Liver (tissue), 9 donors: Measurements from ENCODE around the gene ACSF2. TPM values are rescaled to one million over a fixed set of nuclear protein-coding genes. Genes with fewer than 3 reads are reported as not detected.

ENCODE experiments used
- DNase-seq: peaks from one replicate; pipeline ENCODE4 v3.0.0-alpha.2; 2017; ENCODE audit warnings: low spot score
- H3K27ac ChIP-seq, 2 donors: one replicate each; pipeline ENCODE4 v1.7.0; 2013; ENCODE audit warnings: inconsistent platforms in 2 of 2, low read length in 2 of 2, control low read depth in 1 of 2, low read depth in 1 of 2, mild to moderate bottlenecking in 1 of 2
- H3K27me3 ChIP-seq, 4 donors: one replicate each; pipeline versions ENCODE4 v1.6.1 to v1.7.0; 2013; ENCODE audit warnings: low read length in 3 of 4, inconsistent platforms in 1 of 4, mild to moderate bottlenecking in 1 of 4, moderate library complexity in 1 of 4; ENCODE audit not compliant: control insufficient read depth in 4 of 4, insufficient read depth in 4 of 4
- H3K36me3 ChIP-seq, 4 donors: one replicate each; pipeline versions ENCODE4 v1.6.1 to v1.7.0; 2013; ENCODE audit warnings: low read length in 3 of 4, mild to moderate bottlenecking in 3 of 4, low read depth in 1 of 4, moderate library complexity in 1 of 4; ENCODE audit not compliant: control insufficient read depth in 4 of 4, insufficient read depth in 3 of 4
- H3K4me1 ChIP-seq, 4 donors: one replicate each; pipeline versions ENCODE4 v1.6.1 to v1.7.0; 2013; ENCODE audit warnings: low read length in 3 of 4, mild to moderate bottlenecking in 3 of 4, moderate library complexity in 1 of 4; ENCODE audit not compliant: control insufficient read depth in 4 of 4, insufficient read depth in 4 of 4
- H3K4me3 ChIP-seq, 3 donors: one replicate each; pipeline versions ENCODE4 v1.6.1 to v1.7.0; 2013; ENCODE audit warnings: low read length in 3 of 3, control low read depth in 1 of 3, low read depth in 1 of 3, mild to moderate bottlenecking in 1 of 3
- H3K9ac ChIP-seq, 2 donors: one replicate each; pipeline ENCODE4 v1.7.0; 2013; ENCODE audit warnings: low read length in 2 of 2, mild to moderate bottlenecking in 2 of 2, moderate library complexity in 2 of 2, control low read depth in 1 of 2, low read depth in 1 of 2
- H3K9me3 ChIP-seq, 4 donors: one replicate each; pipeline versions ENCODE4 v1.6.1 to v1.7.0; 2013; ENCODE audit warnings: low read length in 3 of 4; ENCODE audit not compliant: control insufficient read depth in 4 of 4
- EGR1 ChIP-seq, 2 donors: IDR thresholded peaks; 2 replicates each; pipeline ENCODE4 v1.6.1; 2016 to 2018; ENCODE audit warnings: antibody characterized with exemption in 2 of 2, low read depth in 2 of 2
- FOXA1 ChIP-seq: IDR thresholded peaks from 2 replicates; pipeline ENCODE4 v1.6.1; 2016; ENCODE audit warnings: antibody characterized with exemption
- GABPA ChIP-seq, 2 donors: IDR thresholded peaks in 1 of 2; conservative IDR thresholded peaks in 1 of 2; 2 replicates each; pipeline ENCODE4 v1.6.1; 2016; ENCODE audit warnings: antibody characterized with exemption in 2 of 2, mild to moderate bottlenecking in 1 of 2, moderate library complexity in 1 of 2
- HNF4A ChIP-seq, 2 donors: conservative IDR thresholded peaks; 2 replicates each; pipeline ENCODE4 v1.6.1; 2016; ENCODE audit warnings: antibody characterized with exemption in 2 of 2, mild to moderate bottlenecking in 2 of 2
- HNF4G ChIP-seq: IDR thresholded peaks from 2 replicates; pipeline ENCODE4 v1.6.1; 2016; ENCODE audit warnings: antibody characterized with exemption
- JUND ChIP-seq, 2 donors: IDR thresholded peaks; 2 replicates each; pipeline ENCODE4 v1.6.1; 2016; ENCODE audit warnings: antibody characterized with exemption in 2 of 2
- NR2F2 ChIP-seq: IDR thresholded peaks from 2 replicates; pipeline ENCODE4 v1.6.1; 2016; ENCODE audit warnings: antibody characterized with exemption
- RAD21 ChIP-seq, 2 donors: IDR thresholded peaks; 2 replicates each; pipeline ENCODE4 v1.6.1; 2016; ENCODE audit warnings: antibody characterized with exemption in 2 of 2, mild to moderate bottlenecking in 2 of 2
- RXRA ChIP-seq, 2 donors: IDR thresholded peaks; 2 replicates each; pipeline ENCODE4 v1.6.1; 2017 to 2018; ENCODE audit warnings: antibody characterized with exemption in 2 of 2, mild to moderate bottlenecking in 1 of 2
- TAF1 ChIP-seq: conservative IDR thresholded peaks from 2 replicates; pipeline ENCODE4 v1.6.1; 2016; ENCODE audit warnings: antibody characterized with exemption, mild to moderate bottlenecking
- YY1 ChIP-seq: IDR thresholded peaks from 2 replicates; pipeline ENCODE4 v1.6.1; 2016; ENCODE audit warnings: antibody characterized with exemption, mild to moderate bottlenecking
- WGBS: extraction: QIAGEN DNeasy Blood & Tissue Kit; methylation state at CpG from one replicate; pipeline ENCODE4 v1.1.7; 2013; 5-methylcytosine and 5-hydroxymethylcytosine counted together
- polyA plus RNA-seq, 2 donors: library from polyadenylated mRNA; stranded (reverse) in 1 of 2; unstranded in 1 of 2; fragments of 200-250 nt in 1 of 2; fragments of >200 nt in 1 of 2; fragmentation: Nextera tagmentation in 1 of 2; extraction: Ambion mirVana in 1 of 2; gene quantifications; one replicate each; pipeline versions ENCODE4 v1.2.1 to v1.2.3, GENCODE V29; 2013 to 2015
- total RNA-seq, 2 donors: library from RNA; depleted of rRNA; stranded (reverse); fragments of >200 nt; gene quantifications; one replicate each; pipeline ENCODE4 v1.2.3, GENCODE V29; 2014
- TF ChIP-seq, protein P1 (sequence below): IDR thresholded peaks from 2 replicates; pipeline ENCODE4 v1.6.1; 2016; ENCODE audit warnings: antibody characterized with exemption, mild to moderate bottlenecking
- TF ChIP-seq, protein P2 (sequence below): IDR thresholded peaks from 2 replicates; pipeline ENCODE4 v1.6.1; 2016; ENCODE audit warnings: antibody characterized with exemption
- TF ChIP-seq, protein P3 (sequence below): fragments of 150-350 bp; IDR thresholded peaks from 2 replicates; pipeline ENCODE4 v1.5.1; 2017; ENCODE audit warnings: improper control_type of control experiment, low read depth, low read length; ENCODE audit not compliant: missing input control
- TF ChIP-seq, protein P4 (sequence below): IDR thresholded peaks from 2 replicates; pipeline ENCODE4 v1.6.1; 2016; ENCODE audit warnings: antibody characterized with exemption
- donor health status: healthy.
- donor health status: healthy.
- donor health status: healthy.
- donor health status: healthy.
- donor health status: healthy.

ACSF2 gene
- total and polyA plus RNA-seq, 4 donors = 18.9 to 34.3 (median 21.1) TPM

DNA sequence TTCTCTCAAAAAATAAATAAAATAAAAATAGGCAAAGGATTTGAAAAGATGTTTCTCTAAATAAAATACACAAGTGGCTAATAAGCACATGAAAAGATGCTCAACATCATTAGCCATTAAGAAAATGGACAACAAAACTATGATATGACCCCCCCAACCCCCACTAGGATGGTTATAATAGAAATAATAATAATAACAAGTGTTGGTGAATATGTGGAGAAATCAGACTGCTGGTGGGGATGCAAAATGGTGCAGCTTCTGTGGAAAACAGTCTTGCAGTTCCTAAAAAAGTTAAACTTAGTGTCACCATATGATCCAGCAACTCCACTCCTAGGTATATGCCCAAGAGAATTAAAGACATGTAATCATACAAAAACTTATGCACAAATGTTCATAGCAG lies 73.3 kb downstream of the ACSF2 start:
- Histone ChIP-seq H3K36me3 (no peaks in the 10 kb centered on the region), H3K4me3 (no peak overlapping the region), H3K27me3 (no peaks in the 10 kb centered on the region), H3K9ac (no peak overlapping the region), H3K9me3 (no peaks in the 10 kb centered on the region), H3K27ac (no peak overlapping the region), H3K4me1 (no peaks in the 10 kb centered on the region)
- TF ChIP-seq, protein P1, sequence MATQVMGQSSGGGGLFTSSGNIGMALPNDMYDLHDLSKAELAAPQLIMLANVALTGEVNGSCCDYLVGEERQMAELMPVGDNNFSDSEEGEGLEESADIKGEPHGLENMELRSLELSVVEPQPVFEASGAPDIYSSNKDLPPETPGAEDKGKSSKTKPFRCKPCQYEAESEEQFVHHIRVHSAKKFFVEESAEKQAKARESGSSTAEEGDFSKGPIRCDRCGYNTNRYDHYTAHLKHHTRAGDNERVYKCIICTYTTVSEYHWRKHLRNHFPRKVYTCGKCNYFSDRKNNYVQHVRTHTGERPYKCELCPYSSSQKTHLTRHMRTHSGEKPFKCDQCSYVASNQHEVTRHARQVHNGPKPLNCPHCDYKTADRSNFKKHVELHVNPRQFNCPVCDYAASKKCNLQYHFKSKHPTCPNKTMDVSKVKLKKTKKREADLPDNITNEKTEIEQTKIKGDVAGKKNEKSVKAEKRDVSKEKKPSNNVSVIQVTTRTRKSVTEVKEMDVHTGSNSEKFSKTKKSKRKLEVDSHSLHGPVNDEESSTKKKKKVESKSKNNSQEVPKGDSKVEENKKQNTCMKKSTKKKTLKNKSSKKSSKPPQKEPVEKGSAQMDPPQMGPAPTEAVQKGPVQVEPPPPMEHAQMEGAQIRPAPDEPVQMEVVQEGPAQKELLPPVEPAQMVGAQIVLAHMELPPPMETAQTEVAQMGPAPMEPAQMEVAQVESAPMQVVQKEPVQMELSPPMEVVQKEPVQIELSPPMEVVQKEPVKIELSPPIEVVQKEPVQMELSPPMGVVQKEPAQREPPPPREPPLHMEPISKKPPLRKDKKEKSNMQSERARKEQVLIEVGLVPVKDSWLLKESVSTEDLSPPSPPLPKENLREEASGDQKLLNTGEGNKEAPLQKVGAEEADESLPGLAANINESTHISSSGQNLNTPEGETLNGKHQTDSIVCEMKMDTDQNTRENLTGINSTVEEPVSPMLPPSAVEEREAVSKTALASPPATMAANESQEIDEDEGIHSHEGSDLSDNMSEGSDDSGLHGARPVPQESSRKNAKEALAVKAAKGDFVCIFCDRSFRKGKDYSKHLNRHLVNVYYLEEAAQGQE = no peak
- TF ChIP-seq GABPA (IDR thresholded peaks at IDR 0.05 in 1 of 2, conservative IDR thresholded peaks at IDR 0.05 in 1 of 2) = no peak
- TF ChIP-seq, protein P2, sequence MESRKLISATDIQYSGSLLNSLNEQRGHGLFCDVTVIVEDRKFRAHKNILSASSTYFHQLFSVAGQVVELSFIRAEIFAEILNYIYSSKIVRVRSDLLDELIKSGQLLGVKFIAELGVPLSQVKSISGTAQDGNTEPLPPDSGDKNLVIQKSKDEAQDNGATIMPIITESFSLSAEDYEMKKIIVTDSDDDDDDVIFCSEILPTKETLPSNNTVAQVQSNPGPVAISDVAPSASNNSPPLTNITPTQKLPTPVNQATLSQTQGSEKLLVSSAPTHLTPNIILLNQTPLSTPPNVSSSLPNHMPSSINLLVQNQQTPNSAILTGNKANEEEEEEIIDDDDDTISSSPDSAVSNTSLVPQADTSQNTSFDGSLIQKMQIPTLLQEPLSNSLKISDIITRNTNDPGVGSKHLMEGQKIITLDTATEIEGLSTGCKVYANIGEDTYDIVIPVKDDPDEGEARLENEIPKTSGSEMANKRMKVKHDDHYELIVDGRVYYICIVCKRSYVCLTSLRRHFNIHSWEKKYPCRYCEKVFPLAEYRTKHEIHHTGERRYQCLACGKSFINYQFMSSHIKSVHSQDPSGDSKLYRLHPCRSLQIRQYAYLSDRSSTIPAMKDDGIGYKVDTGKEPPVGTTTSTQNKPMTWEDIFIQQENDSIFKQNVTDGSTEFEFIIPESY = no peak
- no peak for TF ChIP-seq EGR1 (IDR thresholded peaks at IDR 0.05; ENCODE audit: low read depth in 2 of 2)
- no peak for TF ChIP-seq HNF4A (conservative IDR thresholded peaks at IDR 0.05)
- TF ChIP-seq, protein P3, sequence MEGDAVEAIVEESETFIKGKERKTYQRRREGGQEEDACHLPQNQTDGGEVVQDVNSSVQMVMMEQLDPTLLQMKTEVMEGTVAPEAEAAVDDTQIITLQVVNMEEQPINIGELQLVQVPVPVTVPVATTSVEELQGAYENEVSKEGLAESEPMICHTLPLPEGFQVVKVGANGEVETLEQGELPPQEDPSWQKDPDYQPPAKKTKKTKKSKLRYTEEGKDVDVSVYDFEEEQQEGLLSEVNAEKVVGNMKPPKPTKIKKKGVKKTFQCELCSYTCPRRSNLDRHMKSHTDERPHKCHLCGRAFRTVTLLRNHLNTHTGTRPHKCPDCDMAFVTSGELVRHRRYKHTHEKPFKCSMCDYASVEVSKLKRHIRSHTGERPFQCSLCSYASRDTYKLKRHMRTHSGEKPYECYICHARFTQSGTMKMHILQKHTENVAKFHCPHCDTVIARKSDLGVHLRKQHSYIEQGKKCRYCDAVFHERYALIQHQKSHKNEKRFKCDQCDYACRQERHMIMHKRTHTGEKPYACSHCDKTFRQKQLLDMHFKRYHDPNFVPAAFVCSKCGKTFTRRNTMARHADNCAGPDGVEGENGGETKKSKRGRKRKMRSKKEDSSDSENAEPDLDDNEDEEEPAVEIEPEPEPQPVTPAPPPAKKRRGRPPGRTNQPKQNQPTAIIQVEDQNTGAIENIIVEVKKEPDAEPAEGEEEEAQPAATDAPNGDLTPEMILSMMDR = no peak
- TF ChIP-seq JUND (IDR thresholded peaks at IDR 0.05) = no peak
- no peak for TF ChIP-seq YY1
- no peak for TF ChIP-seq HNF4G
- DNase-seq = no peak

DNA sequence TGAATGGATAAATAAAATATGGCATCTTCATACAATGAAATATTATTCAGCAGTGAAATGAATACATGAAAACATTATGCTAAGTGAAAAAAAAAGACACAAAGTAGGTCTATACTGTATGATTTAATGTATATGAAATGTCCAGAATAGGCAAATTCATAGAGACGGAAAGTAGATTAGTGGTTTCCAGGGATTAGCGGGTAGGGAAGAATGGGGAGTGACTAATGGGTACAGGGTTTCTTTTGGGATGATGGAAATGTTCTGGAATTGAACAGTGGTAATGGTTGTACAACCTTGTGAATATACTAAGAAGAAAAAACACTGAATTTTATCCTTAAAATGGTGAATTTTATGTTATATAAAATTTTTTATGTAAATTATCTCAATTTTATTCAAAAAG lies 73.7 kb downstream of the ACSF2 start:
- Histone ChIP-seq H3K4me1 (no peaks in the 10 kb centered on the region), H3K36me3 (no peaks in the 10 kb centered on the region), H3K9me3 (no peaks in the 10 kb centered on the region), H3K4me3 (no peak overlapping the region), H3K27me3 (no peaks in the 10 kb centered on the region), H3K27ac (no peak overlapping the region), H3K9ac (no peak overlapping the region)
- DNase-seq = no peak
- WGBS = 97% methylated on average over 2 of the region's 2 CpGs
- TF ChIP-seq RXRA (IDR thresholded peaks at IDR 0.05) = no peak
- TF ChIP-seq TAF1 = no peak
- TF ChIP-seq, protein P3 = no peak
- TF ChIP-seq NR2F2 = no peak
- TF ChIP-seq HNF4G = no peak
- TF ChIP-seq, protein P2 = no peak
- no peak for TF ChIP-seq EGR1 (IDR thresholded peaks at IDR 0.05; ENCODE audit: low read depth in 2 of 2)
- TF ChIP-seq GABPA (IDR thresholded peaks at IDR 0.05 in 1 of 2, conservative IDR thresholded peaks at IDR 0.05 in 1 of 2) = no peak
- TF ChIP-seq RAD21 (IDR thresholded peaks at IDR 0.05) = no peak
- no peak for TF ChIP-seq YY1
- no peak for TF ChIP-seq FOXA1
- TF ChIP-seq, protein P4, sequence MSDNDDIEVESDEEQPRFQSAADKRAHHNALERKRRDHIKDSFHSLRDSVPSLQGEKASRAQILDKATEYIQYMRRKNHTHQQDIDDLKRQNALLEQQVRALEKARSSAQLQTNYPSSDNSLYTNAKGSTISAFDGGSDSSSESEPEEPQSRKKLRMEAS = no peak
- TF ChIP-seq HNF4A (conservative IDR thresholded peaks at IDR 0.05) = no peak
